Endodermal cell (in vitro differentiated cells): ENCODE measurements around the gene RABGAP1L. TPM values are rescaled to one million over a fixed set of nuclear protein-coding genes. Genes with fewer than 3 reads are reported as not detected.
A peak's percentile ranks its signal among the peaks of the same experiment; 100 is the strongest.

Source experiments
- DNase-seq: peaks from one replicate; pipeline ENCODE4 v3.0.0-alpha.2; 2017
- H3K27ac ChIP-seq: 2 replicates; pipeline ENCODE4 v1.5.1; 2013; ENCODE audit warnings: mild to moderate bottlenecking, low read depth, low read length, moderate library complexity
- H3K27me3 ChIP-seq: 2 replicates; pipeline ENCODE4 v1.6.1; 2013; ENCODE audit warnings: mild to moderate bottlenecking, low read length, moderate library complexity; ENCODE audit not compliant: insufficient read depth, control insufficient read depth, poor library complexity, severe bottlenecking
- H3K36me3 ChIP-seq: 2 replicates; pipeline ENCODE4 v1.7.0; 2013; ENCODE audit warnings: mild to moderate bottlenecking, low read length, moderate library complexity; ENCODE audit not compliant: control insufficient read depth, insufficient read depth
- H3K4me1 ChIP-seq: one replicate; pipeline ENCODE4 v1.7.0; 2013; ENCODE audit warnings: low read length; ENCODE audit not compliant: control insufficient read depth, insufficient read depth
- H3K4me3 ChIP-seq: 2 replicates; pipeline ENCODE4 v1.5.1; 2013; ENCODE audit warnings: mild to moderate bottlenecking, low read length, moderate library complexity
- H3K9ac ChIP-seq: 2 replicates; pipeline ENCODE4 v1.6.1; 2013; ENCODE audit warnings: mild to moderate bottlenecking, low read length, moderate library complexity; ENCODE audit not compliant: poor library complexity, severe bottlenecking; ENCODE audit errors: extremely low read depth
- H3K9me3 ChIP-seq: 2 replicates; pipeline ENCODE4 v1.6.1; 2013; ENCODE audit warnings: mild to moderate bottlenecking, low read length, moderate library complexity; ENCODE audit not compliant: control insufficient read depth
- H3K27ac Mint-ChIP-seq: 2 replicates; pipeline ENCODE4 v1.8.0; 2020; ENCODE audit warnings: mixed read lengths
- H3K27me3 Mint-ChIP-seq: 2 replicates; pipeline ENCODE4 v1.8.0; 2021; ENCODE audit warnings: mild to moderate bottlenecking, mixed read lengths; ENCODE audit not compliant: insufficient read depth
- H3K36me3 Mint-ChIP-seq: 2 replicates; pipeline ENCODE4 v1.8.0; 2020; ENCODE audit warnings: low read depth, mixed read lengths
- H3K4me1 Mint-ChIP-seq: 2 replicates; pipeline ENCODE4 v1.8.0; 2020; ENCODE audit warnings: mixed read lengths
- H3K4me3 Mint-ChIP-seq: 2 replicates; pipeline ENCODE4 v1.8.0; 2020; ENCODE audit warnings: mild to moderate bottlenecking, moderate library complexity, mixed read lengths
- H3K9me3 Mint-ChIP-seq: 2 replicates; pipeline ENCODE4 v1.8.0; 2020; ENCODE audit warnings: mild to moderate bottlenecking, mixed read lengths
- CTCF ChIP-seq: fragments of 200-600 bp; sonication (generic); conservative IDR thresholded peaks from 2 replicates; pipeline ENCODE4 v1.5.0; 2021; ENCODE audit warnings: antibody characterized with exemption, mild to moderate bottlenecking
- WGBS, 2 experiments: methylation state at CpG; one replicate each; pipeline versions ENCODE4 v1.1.5 to v1.1.7; 2013; ENCODE audit warnings: missing lambda C conversion rate in 2 of 2, mixed read lengths in 1 of 2; ENCODE audit not compliant: insufficient coverage in 1 of 2, insufficient read length in 1 of 2; 5-methylcytosine and 5-hydroxymethylcytosine counted together
- total RNA-seq, 2 donors: library from RNA; stranded (reverse); fragmentation: NEBNext Ultra II Directional in 1 of 2; extraction: Animal tissue kit (Norgen Biotek cat#: 25700) in 1 of 2; gene quantifications; 2 replicates in 1 of 2; 3 replicates in 1 of 2; pipeline ENCODE4 v1.2.1, GENCODE V29; 2021

RABGAP1L gene
- total RNA-seq, 2 donors from 2014 or later, result 32.5 to 36.9 TPM

- no peaks in the 10 kb centered on the region for H3K36me3 ChIP-seq
- 96 to 100% methylated on average over 2 to 5 of the region's 5 CpGs for WGBS, 2 experiments
- no peaks in the 10 kb centered on the region for H3K9me3 ChIP-seq
- no peaks in the 10 kb centered on the region for H3K4me1 ChIP-seq
- no peaks in the 10 kb centered on the region for H3K27me3 ChIP-seq
- peaks cover 3% of the 10 kb centered on the region for H3K4me1 Mint-ChIP-seq
- no peak overlapping the region for H3K27ac Mint-ChIP-seq
- H3K36me3 Mint-ChIP-seq, result no peaks in the 10 kb centered on the region
- no peak overlapping the region for H3K27ac ChIP-seq
- DNase-seq, result no peak
- H3K9ac ChIP-seq, result no peak overlapping the region
- TF ChIP-seq CTCF, result no peak
- H3K4me3 Mint-ChIP-seq, result no peak overlapping the region
- no peak overlapping the region for H3K4me3 ChIP-seq
- H3K27me3 Mint-ChIP-seq, result no peaks in the 10 kb centered on the region
- no peaks in the 10 kb centered on the region for H3K9me3 Mint-ChIP-seq
These were observed 289.7 kb downstream of the RABGAP1L start for GRCh38 chr1:174448974-174449373.

GRCh38 chr1:174451408-174451807, 292.1 kb downstream of the RABGAP1L start:
- Histone ChIP-seq H3K36me3 (no peaks in the 10 kb centered on the region), H3K27me3 (no peaks in the 10 kb centered on the region), H3K9ac (no peak overlapping the region), H3K4me3 (no peak overlapping the region), H3K4me1 (no peaks in the 10 kb centered on the region), H3K27ac (no peak overlapping the region), H3K9me3 (no peaks in the 10 kb centered on the region)
- TF ChIP-seq CTCF, result peak; percentile 54
- Mint-ChIP-seq H3K27me3 (no peaks in the 10 kb centered on the region), H3K27ac (no peak overlapping the region), H3K9me3 (no peaks in the 10 kb centered on the region), H3K4me1 (no peaks in the 10 kb centered on the region), H3K4me3 (no peak overlapping the region), H3K36me3 (no peaks in the 10 kb centered on the region)
- WGBS, 2 experiments, result 89 to 90% methylated on average over 5 to 6 of the region's 6 CpGs
- peak; percentile 51 for DNase-seq

- 92 to 100% methylated on average over 2 of the region's 2 CpGs for WGBS, 2 experiments
- Histone ChIP-seq H3K27ac (no peak overlapping the region), H3K9ac (no peak overlapping the region)
These were observed 306.5 kb downstream of the RABGAP1L start for GRCh38 chr1:174465855-174466254.

More at GRCh38 chr1:174465855-174466254, 306.5 kb downstream of the RABGAP1L start:
- Histone ChIP-seq H3K36me3 (no peaks in the 10 kb centered on the region), H3K9me3 (no peaks in the 10 kb centered on the region), H3K27me3 (no peaks in the 10 kb centered on the region), H3K4me3 (no peak overlapping the region), H3K4me1 (peaks cover 4% of the 10 kb centered on the region)
- Mint-ChIP-seq H3K4me1 (peaks cover 3% of the 10 kb centered on the region), H3K27ac (no peak overlapping the region), H3K9me3 (peaks cover 1% of the 10 kb centered on the region), H3K4me3 (no peak overlapping the region), H3K36me3 (no peaks in the 10 kb centered on the region), H3K27me3 (no peaks in the 10 kb centered on the region)
- no peak for TF ChIP-seq CTCF
- no peak for DNase-seq
